ENCODE measurements around the gene ACADS.

Gene ACADS

DNA sequence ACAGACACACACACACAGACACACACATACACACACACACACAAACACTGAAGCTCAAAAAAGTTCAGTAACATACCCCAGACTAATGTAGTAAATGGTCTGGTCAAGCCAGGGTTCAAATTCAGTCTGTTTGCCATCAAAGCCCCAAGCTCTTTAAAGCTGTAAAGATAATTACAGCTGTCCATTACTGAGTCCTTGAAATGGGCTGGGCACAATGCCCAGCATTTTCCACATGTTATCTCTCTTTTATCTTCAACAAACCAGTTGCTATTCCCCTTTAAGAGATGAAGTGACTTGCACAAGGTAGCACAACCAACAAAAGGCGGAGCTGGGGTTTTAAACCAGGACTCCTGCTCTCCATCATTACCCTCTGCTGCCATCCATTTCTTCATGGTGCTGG is 23.0 kb upstream of the ACADS start:
- DNase-seq: peak in 1 of 3 experiments; percentile 29

DNA sequence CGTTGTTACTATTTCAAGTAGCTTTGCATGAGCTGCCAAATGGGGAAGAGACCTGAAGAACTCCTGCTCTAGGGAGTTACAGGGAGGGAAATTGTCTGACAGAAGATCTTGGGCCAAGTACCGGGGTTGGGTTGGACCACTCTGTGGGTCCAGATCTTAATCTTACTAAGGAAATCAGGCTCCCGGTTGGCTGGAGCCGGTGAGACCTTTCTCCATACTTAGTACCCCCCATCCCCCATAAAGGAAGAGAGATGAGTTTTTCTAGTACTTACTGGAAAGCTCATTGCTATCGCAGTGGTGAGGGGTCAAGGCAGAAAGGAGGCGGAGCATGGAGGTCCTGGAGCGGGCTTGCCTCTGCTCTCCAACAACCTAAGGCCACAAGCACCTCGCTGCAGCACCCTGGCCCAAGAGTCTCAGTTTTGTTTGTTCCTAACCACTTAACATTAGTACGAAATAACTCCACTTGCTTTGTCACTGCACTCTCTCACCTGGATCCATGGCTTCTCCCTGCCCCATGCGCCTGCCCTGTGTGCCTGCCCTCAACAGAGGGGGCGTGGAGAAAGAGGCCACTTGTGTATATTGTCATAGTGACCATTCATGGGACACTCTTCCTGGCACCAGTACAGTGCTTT is 22.2 kb upstream of the ACADS start:
- no peak for DNase-seq

GRCh38 chr12:120705618-120706017 is 20.0 kb upstream of the ACADS start:
- no peak for DNase-seq

DNA sequence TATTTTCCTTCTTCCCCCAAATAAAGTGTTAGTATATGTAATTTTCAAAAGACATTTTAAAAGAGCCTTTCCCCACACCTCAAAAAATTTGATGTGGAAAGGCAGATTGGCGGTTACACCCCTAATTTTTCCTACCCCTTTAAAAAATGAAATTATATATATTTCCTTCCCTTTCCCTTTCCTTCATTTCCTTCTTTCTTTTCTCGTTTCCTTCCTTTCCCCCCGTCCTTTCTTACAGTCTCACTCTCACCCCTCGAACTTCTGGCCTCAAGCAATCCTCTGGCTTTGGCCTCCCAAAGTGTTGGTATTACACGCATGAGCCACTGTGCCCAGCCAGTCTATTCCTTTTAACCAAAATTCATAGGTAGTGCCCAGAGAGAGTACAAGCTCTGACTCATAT is 19.6 kb upstream of the ACADS start:
- no peak for DNase-seq

DNA sequence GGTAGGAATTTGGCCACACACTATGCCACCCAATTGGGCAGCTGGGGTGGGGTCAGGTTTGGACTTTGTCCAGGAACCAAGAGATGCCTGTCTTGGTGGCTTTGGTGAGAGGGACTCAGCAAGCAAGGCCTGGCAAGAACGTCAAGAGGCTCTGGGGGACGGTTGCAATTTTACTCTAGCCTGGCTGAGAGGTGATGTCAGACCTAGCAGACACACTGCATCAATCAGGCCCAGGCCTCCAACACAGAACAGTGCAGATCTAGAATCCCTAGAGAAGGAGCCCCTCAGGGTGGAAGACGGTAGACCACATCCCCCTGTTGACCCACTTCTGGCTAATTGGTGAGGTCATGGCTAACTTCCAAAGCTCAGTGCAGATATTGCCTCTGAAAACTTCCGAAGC is 17.0 kb upstream of the ACADS start:
- no peak for DNase-seq

GRCh38 chr12:120710031-120710804 is 15.4 kb upstream of the ACADS start, which contains the start of gene UNC119B:
Gene UNC119B, plus strand, starts transcription at chr12:120710458. Its CDS starts 17 bp downstream, at chr12:120710475.
- DNase-seq: peak; percentile 74 to 90 (median 77)

DNA sequence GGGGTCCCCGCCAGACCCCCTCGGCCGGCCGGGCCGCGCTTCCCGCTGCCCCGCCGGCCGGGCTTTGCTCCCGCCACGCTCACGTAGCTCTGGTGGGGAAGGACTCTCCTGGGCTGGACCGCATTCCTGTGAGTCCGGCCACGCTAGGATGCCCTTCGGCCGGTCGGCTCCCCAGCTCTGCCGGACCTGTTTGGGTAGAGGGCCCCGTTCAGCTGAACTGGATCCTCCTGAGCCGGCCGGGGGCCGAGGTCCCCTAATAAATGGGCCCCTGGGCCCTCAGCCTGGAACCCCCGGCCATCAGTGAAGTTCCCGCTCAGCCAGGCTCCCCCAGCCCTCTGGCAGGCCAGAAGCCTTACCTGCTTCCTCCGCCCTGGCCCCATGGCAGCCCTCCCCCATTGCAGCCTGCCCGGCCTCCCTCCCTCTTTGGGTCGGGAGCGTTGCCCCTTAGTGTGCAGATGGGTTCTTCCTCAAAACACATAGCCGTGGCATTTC is 14.8 kb upstream of the ACADS start:
- DNase-seq: peak; percentile 20 to 59 (median 58)

DNA sequence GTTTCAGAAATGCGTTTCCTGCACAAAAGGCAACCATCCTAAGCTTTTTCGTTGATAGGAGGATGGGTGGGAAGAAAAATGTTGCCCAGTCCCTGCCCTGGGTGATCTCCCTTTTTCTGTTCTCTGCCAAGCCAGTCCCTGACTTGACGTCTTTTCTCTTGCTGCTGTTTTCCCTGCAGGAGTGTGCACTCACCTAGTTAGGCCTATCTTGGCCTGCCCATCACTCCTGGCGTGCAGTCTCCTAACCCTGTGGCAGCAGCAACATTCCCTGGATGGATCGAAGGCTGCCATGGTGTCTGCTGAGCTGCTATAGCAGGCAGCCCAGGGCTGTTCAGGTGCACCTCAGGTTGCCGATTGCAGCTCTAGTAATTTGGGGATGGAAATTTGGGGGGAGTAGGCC is 14.2 kb upstream of the ACADS start:
- DNase-seq: peak in 1 of 3 experiments; percentile 48

- no peak for DNase-seq
These were observed 13.0 kb upstream of the ACADS start for GRCh38 chr12:120712610-120713009.

DNA sequence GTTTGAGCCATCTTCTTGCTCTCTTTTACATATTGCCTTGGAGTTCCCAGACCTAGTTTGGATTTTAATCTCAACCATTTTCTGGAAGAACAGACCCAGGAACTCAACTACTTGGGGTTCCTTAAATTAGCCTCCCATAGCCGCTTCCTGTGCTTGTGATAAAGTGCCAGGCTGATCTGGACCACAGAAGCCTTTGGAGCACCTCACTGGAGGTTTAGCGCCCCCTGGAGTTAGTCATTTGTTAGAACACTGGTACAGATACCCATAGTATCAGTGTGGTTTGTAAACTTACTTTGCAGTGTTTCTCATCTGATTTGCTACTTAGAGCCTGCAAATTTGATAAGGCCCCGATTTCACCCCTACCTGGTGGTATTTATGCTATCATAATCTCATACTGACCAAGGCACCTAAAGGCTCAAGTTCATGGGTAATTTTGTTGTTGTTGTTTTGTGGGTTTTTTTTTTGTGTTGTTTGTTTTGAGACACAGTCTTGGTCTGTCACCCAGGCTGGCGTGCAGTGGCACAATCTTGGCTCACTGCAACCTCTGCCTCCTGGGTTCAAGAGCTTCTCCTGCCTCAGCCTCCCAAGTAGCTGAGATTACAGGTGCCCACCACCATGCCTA is 11.7 kb upstream of the ACADS start:
- DNase-seq: peak; percentile 55 to 88 (median 88)

- no peak for DNase-seq
These were observed 7.6 kb upstream of the ACADS start for GRCh38 chr12:120718055-120718454.

DNA sequence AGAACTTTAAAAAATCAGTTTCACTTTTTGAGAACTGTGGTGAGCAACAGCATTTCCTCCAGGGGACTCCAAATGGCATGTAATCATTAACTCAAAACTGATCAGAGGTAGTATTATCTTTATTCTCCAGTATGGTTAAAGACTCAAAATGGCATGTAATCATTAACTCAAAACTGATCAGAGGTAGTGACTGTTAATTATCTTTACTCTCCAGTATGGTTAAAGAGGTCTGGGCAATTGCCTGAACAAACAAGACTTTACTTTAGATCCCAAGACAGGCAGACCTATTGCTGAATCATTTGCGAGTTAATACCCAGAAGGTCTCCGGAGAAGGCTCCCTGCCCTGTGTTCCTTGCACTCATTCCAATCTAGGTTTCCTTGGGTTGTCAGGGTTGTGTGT is 6.6 kb upstream of the ACADS start:
- no peak for DNase-seq

DNA sequence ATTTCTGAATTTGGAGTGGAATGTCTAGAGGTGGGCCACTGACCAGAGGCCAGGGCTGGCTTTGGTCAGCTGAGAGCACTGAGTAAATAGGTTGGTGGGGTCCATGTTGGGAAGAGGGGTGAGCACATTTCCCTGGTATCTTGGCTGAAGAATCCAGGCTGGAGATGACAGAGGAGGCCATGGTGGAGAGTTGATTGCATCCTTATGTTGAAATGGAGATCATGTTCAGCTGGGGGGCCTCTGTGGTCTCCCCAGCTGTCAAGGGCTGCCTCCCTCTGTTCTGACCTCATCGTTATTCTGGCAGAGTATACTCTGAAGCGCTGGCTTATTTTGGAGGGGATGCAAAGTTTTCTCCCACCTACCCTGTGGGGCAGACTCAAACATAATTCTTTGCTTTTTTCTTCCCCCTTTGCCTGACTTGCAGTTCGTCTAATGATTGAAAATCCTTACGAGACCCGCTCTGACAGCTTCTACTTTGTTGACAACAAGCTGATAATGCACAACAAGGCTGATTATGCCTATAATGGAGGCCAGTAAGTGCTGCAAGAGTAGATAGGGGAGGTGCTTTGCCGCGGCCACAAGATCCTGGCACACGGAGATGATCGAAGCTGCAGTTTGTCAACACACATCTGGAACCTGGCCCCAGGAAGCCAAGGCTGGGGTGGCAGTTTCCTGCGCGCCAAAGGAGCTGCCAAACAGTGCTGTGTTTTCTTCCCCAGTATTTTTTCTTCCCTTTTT is 6.0 kb upstream of the ACADS start:
- no peak for DNase-seq

GRCh38 chr12:120720234-120720986 is 5.2 kb upstream of the ACADS start:
- no peak for DNase-seq

GRCh38 chr12:120720987-120721801 is 4.4 kb upstream of the ACADS start:
- DNase-seq: no peak

DNA sequence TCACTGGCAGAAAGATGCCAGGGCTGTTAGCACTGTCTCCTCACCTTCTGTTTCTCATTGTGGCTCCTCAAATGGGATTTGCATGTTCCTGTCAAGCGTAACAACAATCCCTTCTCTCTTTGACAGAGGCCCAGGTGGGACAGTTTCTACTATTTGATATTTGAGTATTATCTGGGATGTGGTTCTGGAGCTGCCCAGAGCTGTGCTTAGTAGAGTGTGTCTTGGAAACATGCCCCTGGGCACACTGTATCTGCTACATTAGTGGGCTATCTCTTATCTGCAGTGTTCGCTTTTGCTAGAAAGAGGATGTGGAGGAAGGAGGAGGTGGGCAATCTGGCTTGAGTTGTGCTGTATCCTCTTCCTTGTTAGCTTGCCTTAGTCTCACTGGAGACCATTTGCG is 3.8 kb upstream of the ACADS start:
- no peak for DNase-seq

- no peak for DNase-seq
These were observed 2.8 kb upstream of the ACADS start for GRCh38 chr12:120722784-120723183.

- DNase-seq: no peak
These were observed 906 bp upstream of the ACADS start for GRCh38 chr12:120724720-120725119.

DNA sequence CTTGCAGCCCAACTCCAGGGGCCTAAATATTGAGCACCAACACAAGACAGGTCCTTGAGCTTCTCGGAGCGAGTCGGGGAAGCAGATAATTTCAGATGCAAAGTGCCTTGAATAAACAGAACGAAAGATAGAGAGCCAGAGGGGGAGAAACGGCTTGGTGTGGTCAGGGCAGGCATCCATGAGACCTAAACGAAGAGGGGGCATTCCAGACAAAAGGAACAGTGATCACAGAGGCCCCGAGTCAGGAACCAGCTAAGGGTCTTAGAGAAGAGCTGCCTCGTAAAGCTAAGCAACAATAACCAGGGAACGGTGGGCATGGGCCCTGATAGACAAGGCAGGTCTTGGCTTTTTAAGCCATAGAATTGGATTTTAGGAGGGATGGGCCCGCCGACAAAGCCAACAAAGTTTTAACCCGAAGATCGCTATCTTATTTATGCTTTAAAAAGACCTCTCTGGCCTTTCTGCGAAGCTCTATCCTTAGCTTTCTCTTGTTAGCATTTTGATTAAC is 421 bp upstream of the ACADS start:
- peak in 2 of 3 experiments; percentile 47 to 86 for DNase-seq

- no peak for DNase-seq
These were observed 826 bp downstream of the ACADS start for GRCh38 chr12:120726510-120726793.

DNA sequence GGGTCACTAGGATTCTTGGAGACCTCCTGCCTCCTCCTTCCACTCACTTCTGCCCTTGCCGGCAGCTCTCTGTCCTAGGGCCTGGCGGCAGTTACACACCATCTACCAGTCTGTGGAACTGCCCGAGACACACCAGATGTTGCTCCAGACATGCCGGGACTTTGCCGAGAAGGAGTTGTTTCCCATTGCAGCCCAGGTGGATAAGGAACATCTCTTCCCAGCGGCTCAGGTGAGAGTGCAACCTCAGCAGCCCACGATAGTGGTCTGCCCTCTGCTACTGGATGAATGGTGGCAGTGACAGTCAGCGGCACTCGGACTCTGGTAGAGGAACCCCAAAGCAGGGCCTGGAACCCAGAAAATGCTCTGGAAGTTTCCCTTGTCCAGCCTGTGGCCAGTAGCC is 1.3 kb downstream of the ACADS start:
- no peak for DNase-seq
